Muscle layer of colon (tissue), 2 donors: Measurements from ENCODE around the gene RDH12.

Source experiments
- H3K27ac ChIP-seq: one replicate; pipeline ENCODE4 v1.7.0; 2013; ENCODE audit warnings: low read depth, mild to moderate bottlenecking, low read length, moderate library complexity
- H3K27me3 ChIP-seq, 2 donors: one replicate each; pipeline ENCODE4 v1.7.0; 2013; ENCODE audit warnings: low read length in 2 of 2, mild to moderate bottlenecking in 2 of 2; ENCODE audit not compliant: insufficient read depth in 2 of 2, control insufficient read depth in 1 of 2
- H3K36me3 ChIP-seq: one replicate; pipeline ENCODE4 v1.7.0; 2013; ENCODE audit warnings: mild to moderate bottlenecking, low read length; ENCODE audit not compliant: insufficient read depth
- H3K4me1 ChIP-seq: one replicate; pipeline ENCODE4 v1.7.0; 2013; ENCODE audit warnings: mild to moderate bottlenecking, low read length; ENCODE audit not compliant: insufficient read depth
- H3K4me3 ChIP-seq, 2 donors: one replicate each; pipeline ENCODE4 v1.7.0; 2013; ENCODE audit warnings: low read length in 2 of 2, low read depth in 1 of 2, mild to moderate bottlenecking in 1 of 2, moderate library complexity in 1 of 2
- H3K9ac ChIP-seq: one replicate; pipeline ENCODE4 v1.7.0; 2013; ENCODE audit warnings: low read length
- H3K9me3 ChIP-seq: one replicate; pipeline ENCODE4 v1.7.0; 2013; ENCODE audit warnings: mild to moderate bottlenecking, low read length
- donor health status: abdominal sarcoma.
- donor health status: Adenocarcinoma of cecum.

The RDH12 gene

DNA sequence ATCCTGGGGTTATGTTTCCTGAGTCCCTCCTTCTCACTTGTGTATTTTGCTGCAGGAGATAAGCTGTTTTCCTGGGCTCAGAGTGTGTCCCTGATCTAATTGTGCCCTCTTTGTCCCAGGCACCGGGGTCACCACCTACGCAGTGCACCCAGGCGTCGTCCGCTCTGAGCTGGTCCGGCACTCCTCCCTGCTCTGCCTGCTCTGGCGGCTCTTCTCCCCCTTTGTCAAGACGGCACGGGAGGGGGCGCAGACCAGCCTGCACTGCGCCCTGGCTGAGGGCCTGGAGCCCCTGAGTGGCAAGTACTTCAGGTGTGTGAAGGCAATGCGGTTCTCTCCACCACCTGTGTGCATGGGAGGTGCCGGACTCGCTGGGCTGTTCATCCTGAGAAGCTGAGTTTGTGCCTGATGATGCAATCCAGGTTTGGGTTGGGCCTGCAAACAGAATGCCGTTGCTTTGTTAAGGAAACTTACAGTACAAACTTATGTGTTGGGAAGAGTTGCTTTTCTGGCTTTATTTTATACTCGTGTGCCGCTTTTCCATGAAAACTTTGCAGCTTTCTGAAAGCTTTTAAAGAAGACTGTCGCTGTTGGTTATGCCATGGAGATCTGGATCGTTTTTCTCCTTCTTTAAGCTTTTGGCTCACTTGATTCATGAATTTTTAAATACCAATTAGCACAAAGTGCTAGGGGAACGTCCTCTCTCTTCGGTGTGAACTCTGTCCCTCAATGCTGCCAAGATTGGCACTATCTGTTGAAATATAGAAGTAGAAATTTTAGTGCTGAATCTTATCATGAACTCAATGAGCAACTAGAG is 27.6 kb downstream of the RDH12 start:
- H3K9ac ChIP-seq = no peak overlapping the region
- H3K36me3 ChIP-seq = no peaks in the 10 kb centered on the region
- no peaks in the 10 kb centered on the region for H3K9me3 ChIP-seq
- no peaks in the 10 kb centered on the region for H3K4me1 ChIP-seq
- no peaks in the 10 kb centered on the region for H3K27me3 ChIP-seq
- H3K4me3 ChIP-seq = no peak overlapping the region
- H3K27ac ChIP-seq = no peak overlapping the region

GRCh38 chr14:67733616-67734015 is 31.9 kb downstream of the RDH12 start:
- H3K36me3 ChIP-seq = no peaks in the 10 kb centered on the region
- no peaks in the 10 kb centered on the region for H3K9me3 ChIP-seq
- H3K4me1 ChIP-seq = no peaks in the 10 kb centered on the region
- H3K9ac ChIP-seq = no peak overlapping the region
- H3K4me3 ChIP-seq = no peak overlapping the region
- H3K27me3 ChIP-seq = no peaks in the 10 kb centered on the region
- no peak overlapping the region for H3K27ac ChIP-seq

GRCh38 chr14:67734675-67735074 is 33.0 kb downstream of the RDH12 start:
- Histone ChIP-seq H3K27me3 (no peaks in the 10 kb centered on the region), H3K36me3 (no peaks in the 10 kb centered on the region), H3K4me3 (no peak overlapping the region), H3K27ac (no peak overlapping the region), H3K9me3 (no peaks in the 10 kb centered on the region), H3K9ac (no peak overlapping the region), H3K4me1 (no peaks in the 10 kb centered on the region)

DNA sequence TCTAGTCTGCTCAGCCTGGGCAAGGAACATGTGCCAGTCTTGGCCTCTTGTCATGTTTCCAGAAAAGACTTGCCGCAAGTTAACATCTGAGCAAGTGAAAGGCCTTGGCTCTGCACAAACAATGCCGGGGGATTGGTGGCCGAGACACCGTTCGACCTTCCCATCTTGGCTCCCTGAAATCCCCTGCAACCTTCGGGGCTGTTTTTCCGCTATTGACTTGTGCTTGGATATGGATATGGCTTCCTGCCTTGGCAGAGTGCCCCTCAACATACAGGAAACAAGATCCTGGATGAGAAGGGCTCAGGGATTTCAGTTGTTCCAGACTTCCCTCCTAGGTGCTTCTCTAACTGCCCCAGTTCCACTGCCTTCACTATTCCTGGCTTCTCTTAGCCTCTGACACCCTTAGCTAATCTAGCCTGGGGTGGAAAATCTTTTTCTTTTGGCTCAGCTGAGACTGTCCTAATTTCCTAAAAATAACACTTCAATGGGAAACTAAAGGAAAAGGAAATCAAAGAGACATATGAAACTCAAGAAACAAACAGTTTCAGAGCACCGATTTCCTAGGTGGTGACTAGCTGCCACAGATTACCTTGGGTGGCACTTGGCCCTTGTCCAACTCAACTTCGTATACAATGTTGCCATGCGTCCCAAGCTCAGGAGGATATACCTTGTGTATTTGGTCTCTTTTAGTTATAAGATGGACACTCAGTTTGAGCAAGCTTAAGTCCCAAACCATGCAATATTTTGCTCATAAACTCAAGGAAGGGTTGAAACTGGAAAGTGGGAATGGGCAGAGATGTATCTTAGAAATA is 33.9 kb downstream of the RDH12 start:
- Histone ChIP-seq H3K4me3 (no peak overlapping the region), H3K36me3 (no peaks in the 10 kb centered on the region), H3K27ac (no peak overlapping the region), H3K9ac (no peak overlapping the region), H3K27me3 (no peaks in the 10 kb centered on the region), H3K4me1 (no peaks in the 10 kb centered on the region), H3K9me3 (no peaks in the 10 kb centered on the region)

DNA sequence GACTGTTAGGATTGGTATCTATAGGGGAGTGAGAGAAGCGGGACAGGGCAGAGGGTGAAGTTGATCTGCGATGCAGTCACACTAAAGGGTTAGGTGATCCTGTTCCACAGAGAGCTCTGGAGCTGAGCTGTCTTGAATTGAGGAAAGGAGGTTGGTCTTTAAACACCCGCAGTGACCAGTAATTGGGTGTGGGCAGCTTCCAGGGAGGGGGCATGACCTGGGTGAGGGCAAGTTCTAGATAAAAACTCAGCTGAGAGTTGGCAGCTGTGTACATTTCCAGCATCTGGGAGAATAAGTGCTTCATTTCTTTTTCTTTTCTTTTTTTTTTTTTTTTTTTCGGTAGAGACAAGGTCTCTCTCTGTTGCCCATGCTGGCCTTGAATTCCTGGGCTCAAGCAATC is 35.1 kb downstream of the RDH12 start:
- no peak overlapping the region for H3K27ac ChIP-seq
- H3K4me3 ChIP-seq = no peak overlapping the region
- H3K9me3 ChIP-seq = no peaks in the 10 kb centered on the region

DNA sequence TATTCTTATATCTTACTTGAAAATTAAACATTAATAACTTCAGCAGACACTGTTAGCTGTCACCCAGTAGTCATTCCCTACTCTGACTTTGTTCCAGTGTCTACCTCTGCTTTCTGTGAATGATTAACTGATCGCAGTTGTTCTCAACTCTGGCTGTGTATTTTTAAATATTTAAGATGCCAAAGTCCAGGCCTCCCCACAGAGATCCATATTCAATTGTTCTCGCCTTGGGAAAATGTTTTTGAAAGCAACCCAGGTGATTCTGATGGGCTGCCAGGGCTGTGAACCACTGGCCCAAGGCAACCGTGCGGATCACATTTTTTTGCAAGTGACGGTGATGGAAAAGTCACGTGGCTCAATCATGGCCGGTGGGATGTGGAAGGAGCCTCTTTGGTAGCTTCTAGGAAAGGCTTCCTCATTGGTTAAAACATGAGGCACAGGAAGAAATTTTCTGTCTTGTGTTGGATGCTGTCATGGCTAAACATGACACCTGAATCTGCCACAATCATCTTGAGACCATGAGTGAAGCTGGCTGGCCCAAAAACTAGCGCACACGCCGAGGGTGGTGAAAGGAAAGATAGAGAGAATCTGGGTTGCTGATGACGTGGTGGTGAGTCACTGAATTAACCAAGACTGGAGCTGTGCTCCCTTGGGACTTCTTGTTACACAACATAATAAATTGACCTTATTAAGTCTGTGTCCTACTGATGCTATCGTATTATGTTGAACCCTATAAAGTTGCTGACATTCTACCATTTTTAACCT is 37.2 kb downstream of the RDH12 start:
- Histone ChIP-seq H3K36me3 (no peaks in the 10 kb centered on the region), H3K27me3 (no peaks in the 10 kb centered on the region)

More for the DNA sequence above, 35.1 kb downstream of the RDH12 start:
- Histone ChIP-seq H3K9ac (no peak overlapping the region), H3K36me3 (no peaks in the 10 kb centered on the region), H3K4me1 (no peaks in the 10 kb centered on the region), H3K27me3 (no peaks in the 10 kb centered on the region)

DNA sequence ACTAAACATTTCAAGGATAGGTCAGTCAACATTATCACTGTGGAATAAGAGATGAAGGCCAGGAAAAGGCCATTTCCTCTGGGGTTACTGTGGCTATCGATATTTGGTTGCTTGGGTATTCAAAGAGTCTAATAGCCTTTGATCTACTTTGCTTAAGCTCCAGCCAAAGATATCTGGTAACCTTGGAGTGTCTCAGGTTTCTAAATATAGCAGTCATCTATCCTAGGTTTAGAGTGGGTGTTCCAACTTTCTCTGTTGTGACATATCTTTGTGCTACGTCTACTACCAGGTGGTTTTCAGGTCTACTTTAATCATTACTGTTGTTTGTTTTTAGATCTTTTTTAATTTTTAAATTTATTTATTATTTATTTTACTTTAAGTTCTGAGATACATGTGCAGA is 42.4 kb downstream of the RDH12 start:
- no peak overlapping the region for H3K27ac ChIP-seq

More for the DNA sequence above, 37.2 kb downstream of the RDH12 start:
- no peaks in the 10 kb centered on the region for H3K9me3 ChIP-seq
- H3K4me3 ChIP-seq = no peak overlapping the region
- H3K27ac ChIP-seq = no peak overlapping the region
- H3K4me1 ChIP-seq = no peaks in the 10 kb centered on the region
- H3K9ac ChIP-seq = no peak overlapping the region

GRCh38 chr14:67746927-67747326 is 45.2 kb downstream of the RDH12 start:
- Histone ChIP-seq H3K9me3 (no peaks in the 10 kb centered on the region), H3K36me3 (peaks cover 33% of the 10 kb centered on the region), H3K27me3 (no peaks in the 10 kb centered on the region), H3K4me3 (no peak overlapping the region), H3K9ac (no peak overlapping the region), H3K4me1 (no peaks in the 10 kb centered on the region), H3K27ac (no peak overlapping the region)

More for the DNA sequence above, 42.4 kb downstream of the RDH12 start:
- H3K9me3 ChIP-seq = no peaks in the 10 kb centered on the region
- H3K27me3 ChIP-seq = no peaks in the 10 kb centered on the region
- no peak overlapping the region for H3K9ac ChIP-seq
- no peak overlapping the region for H3K4me3 ChIP-seq
- H3K4me1 ChIP-seq = no peaks in the 10 kb centered on the region
- peaks cover 13% of the 10 kb centered on the region for H3K36me3 ChIP-seq

DNA sequence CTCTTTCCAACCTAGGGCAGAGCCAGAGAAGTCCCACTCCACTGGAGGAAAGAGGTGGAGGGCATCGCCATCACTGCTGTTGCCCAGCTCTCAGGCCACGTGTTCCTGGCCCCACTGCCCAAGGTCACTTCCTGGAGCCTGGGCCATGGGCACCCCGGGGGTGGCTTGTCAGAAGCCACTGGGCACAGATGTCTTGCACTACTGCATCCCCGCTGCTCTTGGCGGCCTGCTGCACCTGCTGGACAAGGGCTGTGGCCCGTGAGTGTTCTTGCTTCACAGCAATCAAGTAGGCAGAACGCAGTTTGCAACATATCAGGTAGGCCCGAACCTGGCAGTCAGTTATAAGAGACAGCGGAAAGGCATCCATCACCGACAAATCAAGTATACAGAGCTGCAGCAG is 46.6 kb downstream of the RDH12 start:
- no peaks in the 10 kb centered on the region for H3K9me3 ChIP-seq
- H3K27ac ChIP-seq = no peak overlapping the region
- H3K27me3 ChIP-seq = no peaks in the 10 kb centered on the region
- no peak overlapping the region for H3K4me3 ChIP-seq
- no peaks in the 10 kb centered on the region for H3K4me1 ChIP-seq
- no peak overlapping the region for H3K9ac ChIP-seq
- peaks cover 47% of the 10 kb centered on the region for H3K36me3 ChIP-seq

GRCh38 chr14:67749341-67750084 is 47.8 kb downstream of the RDH12 start:
- no peak overlapping the region for H3K27ac ChIP-seq
- H3K36me3 ChIP-seq = peaks cover 59% of the 10 kb centered on the region
- H3K27me3 ChIP-seq = no peaks in the 10 kb centered on the region
- H3K9ac ChIP-seq = no peak overlapping the region
- H3K4me1 ChIP-seq = no peaks in the 10 kb centered on the region
- H3K4me3 ChIP-seq = no peak overlapping the region
- no peaks in the 10 kb centered on the region for H3K9me3 ChIP-seq

GRCh38 chr14:67756496-67756895 is 54.8 kb downstream of the RDH12 start:
- Histone ChIP-seq H3K9me3 (no peaks in the 10 kb centered on the region), H3K9ac (no peak overlapping the region), H3K4me1 (no peaks in the 10 kb centered on the region), H3K4me3 (no peak overlapping the region), H3K27ac (no peak overlapping the region), H3K27me3 (no peaks in the 10 kb centered on the region), H3K36me3 (peaks cover 58% of the 10 kb centered on the region)
